ENCODE results near the gene PRAMEF12.
"Not testable (repeated sequence)": the region's sequence is repeated elsewhere in the genome, so short reads cannot be mapped to it uniquely, and the experiment has no call there.

The PRAMEF12 gene

DNA sequence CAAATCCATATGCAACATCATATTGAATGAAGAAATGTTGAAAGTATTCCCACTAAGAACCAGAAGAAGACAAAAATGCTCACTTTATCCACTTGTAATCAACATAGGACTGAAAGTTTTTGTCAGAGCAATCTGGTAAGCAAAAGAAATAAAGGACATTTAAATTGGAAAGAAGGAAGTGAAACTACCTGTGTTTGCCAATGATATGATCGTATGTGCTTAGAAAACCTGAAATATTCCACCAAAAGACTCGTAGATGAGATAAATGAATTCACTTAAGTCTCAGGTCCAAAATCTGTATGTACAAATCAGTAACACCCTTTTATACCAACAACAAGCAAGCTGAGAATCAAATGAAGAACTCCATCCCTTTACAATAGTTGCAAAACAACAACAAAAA, 26.2 kb downstream of the PRAMEF12 start:
- no peak for DNase-seq (ENCODE audit: low read depth)
- H3K4me3 ChIP-seq (ENCODE audit: low read depth, low read length): no peak overlapping the region
- no peak for TF ChIP-seq CTCF (IDR thresholded peaks at IDR 0.05; ENCODE audit: low read depth, low read length, missing control alignments)

GRCh38 chr1:12809933-12810332, 36.4 kb downstream of the PRAMEF12 start:
- H3K4me3 ChIP-seq (ENCODE audit: low read depth, low read length): no peak overlapping the region
- TF ChIP-seq CTCF (IDR thresholded peaks at IDR 0.05; ENCODE audit: low read depth, low read length, missing control alignments): no peak

GRCh38 chr1:12810691-12811408, 37.3 kb downstream of the PRAMEF12 start:
- TF ChIP-seq CTCF (IDR thresholded peaks at IDR 0.05; ENCODE audit: low read depth, low read length, missing control alignments): no peak
- H3K4me3 ChIP-seq (ENCODE audit: low read depth, low read length): no peak overlapping the region
- no peak for DNase-seq (ENCODE audit: low read depth)

More at GRCh38 chr1:12809933-12810332, 36.4 kb downstream of the PRAMEF12 start:
- DNase-seq (ENCODE audit: low read depth): no peak

DNA sequence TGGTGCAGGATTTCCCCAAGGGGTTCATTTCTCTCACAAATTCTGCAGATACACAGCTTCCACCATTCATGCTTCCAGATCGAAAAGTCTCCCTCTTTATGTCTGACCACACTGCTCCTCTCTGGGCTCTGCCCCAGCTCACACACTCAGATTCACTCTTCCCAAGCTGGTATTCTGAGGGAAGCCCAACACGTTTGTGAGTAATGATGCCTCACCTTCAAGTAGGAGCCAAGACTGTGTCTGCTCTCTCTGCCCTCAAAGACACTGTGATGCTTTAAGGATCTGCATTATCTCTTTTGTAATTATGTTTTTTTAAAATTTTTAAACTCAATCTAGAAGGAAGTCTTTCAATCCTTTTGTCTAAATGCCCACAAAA, 37.9 kb downstream of the PRAMEF12 start:
- DNase-seq (ENCODE audit: low read depth): no peak
- H3K4me3 ChIP-seq (ENCODE audit: low read depth, low read length): no peak overlapping the region

DNA sequence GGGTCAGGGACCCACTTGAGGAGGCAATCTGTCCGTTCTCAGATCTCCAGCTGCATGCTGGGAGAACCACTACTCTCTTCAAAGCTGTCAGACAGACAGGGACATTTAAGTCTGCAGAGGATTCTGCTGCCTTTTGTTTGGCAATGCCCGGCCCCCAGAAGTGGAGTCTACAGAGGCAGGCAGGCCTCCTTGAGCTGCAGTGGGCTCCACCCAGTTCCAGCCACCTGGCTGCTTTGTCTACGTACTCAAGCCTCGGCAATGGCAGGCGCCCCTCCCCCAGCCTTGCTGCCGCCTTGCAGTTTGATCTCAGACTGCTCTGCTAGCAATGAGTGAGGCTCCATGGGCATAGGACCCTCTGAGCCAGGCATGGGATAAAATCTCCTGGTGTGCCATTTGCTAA, 45.5 kb downstream of the PRAMEF12 start:
- not testable (repeated sequence) for H3K4me3 ChIP-seq (ENCODE audit: low read depth, low read length); DNase-seq (ENCODE audit: low read depth)

More for the DNA sequence above, 37.9 kb downstream of the PRAMEF12 start:
- no peak for TF ChIP-seq CTCF (IDR thresholded peaks at IDR 0.05; ENCODE audit: low read depth, low read length, missing control alignments)
